Coronary artery (tissue), 2 donors: Measurements from ENCODE around the gene SLC22A9.
"Not testable (repeated sequence)": the region's sequence is repeated elsewhere in the genome, so short reads cannot be mapped to it uniquely, and the experiment has no call there.

Source experiments
- DNase-seq: peaks from one replicate; pipeline ENCODE4 v3.0.0-alpha.2; 2017; ENCODE audit warnings: low spot score
- H3K27ac ChIP-seq, 2 donors: fragments of 200-600 bp; sonication (generic); one replicate each; pipeline ENCODE4 v1.5.1; 2016 to 2019
- H3K4me3 ChIP-seq: fragments of 200-600 bp; sonication (generic); 2 replicates; pipeline ENCODE4 v1.5.1; 2016; ENCODE audit warnings: mild to moderate bottlenecking, moderate library complexity
- TF ChIP-seq, protein P1 (sequence below): fragments of 200-600 bp; sonication (generic); IDR thresholded peaks from one replicate; pipeline ENCODE4 v1.5.1; 2019; ENCODE audit warnings: antibody characterized with exemption

The SLC22A9 gene

DNA sequence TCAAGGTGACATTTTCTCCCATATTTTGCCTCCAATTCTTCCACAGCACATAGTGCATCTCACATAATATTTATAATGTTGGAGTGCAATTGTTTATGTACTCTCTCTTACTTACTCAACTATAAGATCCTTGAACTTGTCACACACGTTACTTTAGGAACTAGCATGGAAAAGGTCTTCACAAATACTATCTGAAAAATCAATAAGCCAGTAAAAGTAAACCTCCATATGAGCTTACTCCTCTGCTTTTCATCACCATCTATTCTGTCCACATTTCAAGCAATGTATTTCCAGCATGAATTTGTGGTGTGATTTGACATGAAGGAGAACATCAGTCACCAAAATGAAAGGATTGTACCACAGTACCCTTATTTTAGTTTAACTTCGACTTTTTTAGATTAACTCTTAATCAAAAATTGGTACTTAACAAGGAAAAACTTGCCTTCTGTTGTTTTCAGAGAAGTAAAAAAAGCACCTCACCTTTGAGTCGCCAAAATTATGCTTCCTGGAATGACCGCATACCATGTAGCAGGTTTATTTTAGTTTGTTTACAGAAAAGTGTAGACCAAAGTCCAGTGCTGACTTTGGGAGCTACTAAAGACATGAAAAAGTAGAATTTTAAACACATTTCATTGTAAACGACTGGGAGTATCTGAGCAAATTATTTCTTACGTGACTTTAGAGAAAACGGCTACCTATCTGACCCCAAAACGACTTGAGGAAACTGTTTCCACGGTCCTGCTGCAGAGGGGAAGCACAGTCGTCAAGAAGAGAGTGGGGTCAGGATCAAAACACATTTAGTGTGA, at the start of gene SLC22A9:
SLC22A9 (plus strand) TSS at position 621 of the 806 bp plus-strand sequence. CDS start 272 bp downstream, outside the sequence.
- TF ChIP-seq, protein P1, sequence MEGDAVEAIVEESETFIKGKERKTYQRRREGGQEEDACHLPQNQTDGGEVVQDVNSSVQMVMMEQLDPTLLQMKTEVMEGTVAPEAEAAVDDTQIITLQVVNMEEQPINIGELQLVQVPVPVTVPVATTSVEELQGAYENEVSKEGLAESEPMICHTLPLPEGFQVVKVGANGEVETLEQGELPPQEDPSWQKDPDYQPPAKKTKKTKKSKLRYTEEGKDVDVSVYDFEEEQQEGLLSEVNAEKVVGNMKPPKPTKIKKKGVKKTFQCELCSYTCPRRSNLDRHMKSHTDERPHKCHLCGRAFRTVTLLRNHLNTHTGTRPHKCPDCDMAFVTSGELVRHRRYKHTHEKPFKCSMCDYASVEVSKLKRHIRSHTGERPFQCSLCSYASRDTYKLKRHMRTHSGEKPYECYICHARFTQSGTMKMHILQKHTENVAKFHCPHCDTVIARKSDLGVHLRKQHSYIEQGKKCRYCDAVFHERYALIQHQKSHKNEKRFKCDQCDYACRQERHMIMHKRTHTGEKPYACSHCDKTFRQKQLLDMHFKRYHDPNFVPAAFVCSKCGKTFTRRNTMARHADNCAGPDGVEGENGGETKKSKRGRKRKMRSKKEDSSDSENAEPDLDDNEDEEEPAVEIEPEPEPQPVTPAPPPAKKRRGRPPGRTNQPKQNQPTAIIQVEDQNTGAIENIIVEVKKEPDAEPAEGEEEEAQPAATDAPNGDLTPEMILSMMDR, result no peak
- Histone ChIP-seq H3K4me3 (no peak within 1 kb of the TSS), H3K27ac (no peak within 1 kb of the TSS)
- DNase-seq, result no peak

- Histone ChIP-seq H3K27ac (no peak overlapping the region), H3K4me3 (no peak overlapping the region)
- TF ChIP-seq, protein P1, result no peak
- no peak for DNase-seq
Observed at GRCh38 chr11:63321723-63322122, 47.9 kb upstream of the SLC22A9 start.

DNA sequence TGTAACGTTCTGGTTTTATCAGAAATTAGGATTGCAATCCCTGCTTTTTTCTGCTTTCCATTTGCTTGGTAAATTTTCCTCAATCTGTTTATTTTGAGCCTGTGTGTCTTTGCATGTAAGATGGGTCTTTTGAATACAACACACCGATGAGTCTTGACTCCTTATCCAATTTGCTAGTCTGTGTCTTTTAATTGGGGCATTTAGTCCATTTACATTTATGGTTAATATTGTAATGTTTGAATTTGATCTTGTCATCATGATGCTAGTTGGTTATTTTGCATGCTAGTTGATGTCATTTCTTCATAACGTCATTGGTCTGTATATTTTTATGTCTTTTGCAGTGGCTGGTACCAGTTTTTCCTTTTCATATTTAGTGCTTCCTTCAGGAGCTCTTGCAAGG, 34.5 kb upstream of the SLC22A9 start:
- DNase-seq, H3K27ac ChIP-seq, H3K4me3 ChIP-seq: not testable (repeated sequence)

- Histone ChIP-seq H3K4me3 (no peak overlapping the region), H3K27ac (no peak overlapping the region)
- TF ChIP-seq, protein P1, result no peak
- no peak for DNase-seq
Observed at GRCh38 chr11:63337070-63337469, 32.5 kb upstream of the SLC22A9 start.

DNA sequence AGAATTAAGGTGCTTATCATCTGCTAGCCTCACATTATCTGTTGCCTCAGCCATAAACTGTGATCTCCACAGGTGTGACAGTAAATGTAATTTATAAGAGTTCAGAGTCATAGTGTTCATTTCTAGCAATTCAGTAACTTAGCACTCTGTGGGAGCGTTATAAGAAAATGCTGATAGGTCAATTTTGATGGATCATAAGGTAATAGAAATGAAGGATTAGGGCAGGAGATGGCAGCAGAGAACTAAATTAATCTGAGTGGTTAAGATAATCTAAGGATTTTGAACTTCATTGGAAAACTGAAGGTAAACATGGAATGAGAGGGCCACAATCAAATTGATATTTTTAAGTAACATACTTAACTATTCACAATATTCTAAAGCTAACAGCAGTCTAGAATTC, 26.5 kb upstream of the SLC22A9 start:
- H3K4me3 ChIP-seq, result no peak overlapping the region
- TF ChIP-seq, protein P1, result no peak
- H3K27ac ChIP-seq, result no peak overlapping the region
- DNase-seq, result no peak

DNA sequence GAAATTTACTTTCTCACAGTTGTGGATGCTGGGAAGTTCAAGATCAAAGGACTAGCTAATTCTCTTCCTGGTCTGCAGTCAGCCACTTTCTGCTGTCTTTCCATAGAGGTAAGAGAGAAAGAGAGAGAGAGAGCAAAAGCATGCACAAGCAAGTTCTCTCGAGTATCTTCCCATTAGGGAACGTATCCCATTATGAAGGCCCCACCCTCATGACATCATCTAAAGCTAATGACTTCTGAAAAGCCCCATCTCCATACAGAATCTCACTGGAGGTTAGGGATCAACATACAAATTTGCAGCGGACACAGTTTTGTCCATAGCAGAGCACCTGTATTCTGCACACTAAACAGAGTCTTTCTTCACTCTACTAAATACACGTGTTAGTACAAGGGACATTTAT, 17.4 kb upstream of the SLC22A9 start:
- Histone ChIP-seq H3K4me3 (no peak overlapping the region), H3K27ac (no peak overlapping the region)
- DNase-seq, result no peak
- TF ChIP-seq, protein P1, result no peak

- Histone ChIP-seq H3K4me3 (no peak overlapping the region), H3K27ac (no peak overlapping the region)
- no peak for DNase-seq
- TF ChIP-seq, protein P1, result no peak
Observed at GRCh38 chr11:63362196-63362793, 7.3 kb upstream of the SLC22A9 start.
